ENCODE results near the gene EXOSC1. TPM values are rescaled to one million over a fixed set of nuclear protein-coding genes. Genes with fewer than 3 reads are reported as not detected.
"Not testable (repeated sequence)": the region's sequence is repeated elsewhere in the genome, so short reads cannot be mapped to it uniquely, and the experiment has no call there.

Gene EXOSC1
- total RNA-seq, 2 donors from 2014 or later = 21.8 to 30.8 TPM

GRCh38 chr10:97427571-97428179 lies 18.1 kb downstream of the EXOSC1 start:
- no peak for TF ChIP-seq CTCF (IDR thresholded peaks at IDR 0.05)
- peak; percentile 7 for TF ChIP-seq POLR2A (IDR thresholded peaks at IDR 0.05)
- TF ChIP-seq POLR2AphosphoS5 (IDR thresholded peaks at IDR 0.05) = peak; percentile 49
- 9% methylated on average over 9 of the region's 9 CpGs for WGBS
- intact Hi-C loops (cut with DNase I) = no loop called here
- H3K4me1 ChIP-seq (replicated peaks) = peaks cover 9% of the 10 kb centered on the region
- peak overlapping the region; percentile 56 to 64 for H3K4me3 ChIP-seq
- DNase-seq (ENCODE audit: low spot score) = peak; percentile 52
- H3K27ac ChIP-seq = peak overlapping the region; percentile 83 to 89
- no peaks in the 10 kb centered on the region for H3K27me3 ChIP-seq (replicated peaks; ENCODE audit: insufficient read depth)
- peaks cover 0 to 6% of the 10 kb centered on the region in 2 donors for H3K36me3 ChIP-seq
- no peaks in the 10 kb centered on the region for H3K9me3 ChIP-seq

GRCh38 chr10:97426776-97427570 lies 18.8 kb downstream of the EXOSC1 start:
- intact Hi-C loops (cut with DNase I) = no loop called here
- Histone ChIP-seq H3K27ac (peak overlapping the region; percentile 83 to 89), H3K4me3 (peak overlapping the region; percentile 56 to 64), H3K36me3 (peaks cover 0 to 6% of the 10 kb centered on the region in 2 donors), H3K4me1 (replicated peaks) (peaks cover 9% of the 10 kb centered on the region), H3K27me3 (replicated peaks; ENCODE audit: insufficient read depth) (no peaks in the 10 kb centered on the region), H3K9me3 (no peaks in the 10 kb centered on the region)
- 7% methylated on average over 34 of the region's 34 CpGs for WGBS
- TF ChIP-seq POLR2A (IDR thresholded peaks at IDR 0.05) (no peak), POLR2AphosphoS5 (IDR thresholded peaks at IDR 0.05) (no peak), CTCF (IDR thresholded peaks at IDR 0.05) (no peak)
- no peak for DNase-seq (ENCODE audit: low spot score)

- intact Hi-C loops (cut with DNase I) = no loop called here
- WGBS = under 1% methylated on average over 76 of the region's 90 CpGs
- Histone ChIP-seq H3K27ac (peak within 1 kb of the TSS; percentile 83 to 89), H3K4me1 (replicated peaks) (peaks cover 9% of the 10 kb centered on the region), H3K27me3 (replicated peaks; ENCODE audit: insufficient read depth) (no peaks in the 10 kb centered on the region), H3K9me3 (no peaks in the 10 kb centered on the region), H3K36me3 (peaks cover 0 to 3% of the 10 kb centered on the region in 2 donors), H3K4me3 (peak within 1 kb of the TSS; percentile 56 to 64)
- peak; percentile 93 for DNase-seq (ENCODE audit: low spot score)
- TF ChIP-seq CTCF (IDR thresholded peaks at IDR 0.05) (peak; percentile 59 to 93 (median 78)), POLR2A (IDR thresholded peaks at IDR 0.05) (peak; percentile 94), POLR2AphosphoS5 (IDR thresholded peaks at IDR 0.05) (peak; percentile 98)
These were observed 19.6 kb downstream of the EXOSC1 start, which contains the start of gene PGAM1 for GRCh38 chr10:97425964-97426775. TSS of gene PGAM1 (plus strand) at chr10:97426191. CDS start at chr10:97426308, 117 bp downstream.

GRCh38 chr10:97423757-97424098 lies 22.1 kb downstream of the EXOSC1 start:
- H3K4me3 ChIP-seq; H3K9me3 ChIP-seq; intact Hi-C loops (cut with DNase I); H3K27me3 ChIP-seq (replicated peaks; ENCODE audit: insufficient read depth); H3K36me3 ChIP-seq; DNase-seq (ENCODE audit: low spot score); H3K27ac ChIP-seq; H3K4me1 ChIP-seq (replicated peaks): not testable (repeated sequence)
- 77% methylated on average over 8 of the region's 8 CpGs for WGBS

GRCh38 chr10:97416565-97416964 lies 29.2 kb downstream of the EXOSC1 start:
- Histone ChIP-seq H3K36me3 (no peaks in the 10 kb centered on the region), H3K9me3 (no peaks in the 10 kb centered on the region), H3K4me1 (replicated peaks) (no peaks in the 10 kb centered on the region), H3K27me3 (replicated peaks; ENCODE audit: insufficient read depth) (no peaks in the 10 kb centered on the region), H3K4me3 (no peak overlapping the region), H3K27ac (no peak overlapping the region)
- no peak for TF ChIP-seq POLR2AphosphoS5 (IDR thresholded peaks at IDR 0.05)
- DNase-seq (ENCODE audit: low spot score) = no peak
- 78% methylated on average over 6 of the region's 6 CpGs for WGBS
- intact Hi-C loops (cut with DNase I) = no loop called here

Measured in prostate gland (tissue), 2 donors.